GM12878 (cell line): Measurements from ENCODE around the gene DCBLD1. TPM values are rescaled to one million over a fixed set of nuclear protein-coding genes. Genes with fewer than 3 reads are reported as not detected.

Experiments used
- ATAC-seq: fragments of 200-7000 bp; cut with Tn5 transposase; 3 replicates; pipeline ENCODE4 v1.9.1; 2020; ENCODE audit warnings: mild to moderate bottlenecking, moderate library complexity
- BruUV-seq: library from RNA; stranded (reverse); fragments of 400-500 nt; replicated peaks from 2 replicates; lab custom pipeline; 2021; lab: Mats Ljungman, UMichigan
- CTCF ChIA-PET: fragments of 300-600 bp; sonication (Branson Sonifier 250); formaldehyde crosslinking; extraction: SDS; loops from one replicate; lab custom pipeline; 2021; ENCODE audit warnings: inconsistent platforms; lab: Yijun Ruan, JAX
- POLR2A ChIA-PET: fragments of 350-600 bp; formaldehyde crosslinking; extraction: SDS; loops from one replicate; lab custom pipeline; 2021; ENCODE audit warnings: inconsistent platforms; lab: Charles Lee
- RAD21 ChIA-PET: fragments of 300-600 bp; sonication (Branson Sonifier 250); formaldehyde crosslinking; loops from one replicate; lab custom pipeline; 2023; ENCODE audit warnings: antibody characterized with exemption; ENCODE audit not compliant: unreplicated experiment; lab: Charles Lee
- SMC1A ChIA-PET: fragments of 300-600 bp; sonication (Branson Sonifier 250); formaldehyde crosslinking; loops from one replicate; lab custom pipeline; 2023; ENCODE audit not compliant: unreplicated experiment, uncharacterized antibody; lab: Charles Lee
- DNase-seq: peaks from one replicate; pipeline ENCODE4 v3.0.0-alpha.2; 2011; ENCODE audit warnings: low read depth, low spot score
- FAIRE-seq: peaks from 3 replicates; lab custom pipeline; 2011; peaks lifted over from hg19 to GRCh38; lab: Jason Lieb, UNC
- H2AFZ ChIP-seq: 2 replicates; pipeline ENCODE4 v1.6.0; 2011; ENCODE audit warnings: low read depth, low read length, control low read depth; ENCODE audit not compliant: control insufficient read depth
- H3K27ac ChIP-seq: 2 replicates; pipeline ENCODE4 v1.5.1; 2011; ENCODE audit warnings: control low read depth; ENCODE audit not compliant: control insufficient read depth, insufficient read depth
- H3K27me3 ChIP-seq, 2 experiments: replicated peaks in 1 of 2; 2 replicates each; pipeline versions ENCODE4 v1.6.0 to v1.6.1; 2011; ENCODE audit warnings: low read length in 1 of 2; ENCODE audit not compliant: control insufficient read depth in 2 of 2, insufficient read depth in 2 of 2
- H3K36me3 ChIP-seq, 2 experiments: 2 replicates each; pipeline ENCODE4 v1.5.1; 2011; ENCODE audit warnings: low read length in 1 of 2; ENCODE audit not compliant: control insufficient read depth in 2 of 2, insufficient read depth in 2 of 2
- H3K4me1 ChIP-seq: 2 replicates; pipeline ENCODE4 v1.6.1; 2011; ENCODE audit warnings: mild to moderate bottlenecking, low read length, moderate library complexity, mixed read lengths; ENCODE audit not compliant: control insufficient read depth, insufficient read depth
- H3K4me2 ChIP-seq: 2 replicates; pipeline ENCODE4 v1.6.0; 2011; ENCODE audit warnings: control low read depth; ENCODE audit not compliant: control insufficient read depth, insufficient read depth
- H3K4me3 ChIP-seq: fragments of 200-600 bp; sonication (generic); 2 replicates; pipeline ENCODE4 v1.5.1; 2016
- H3K79me2 ChIP-seq: 2 replicates; pipeline ENCODE4 v1.6.0; 2011; ENCODE audit warnings: low read length; ENCODE audit not compliant: control insufficient read depth, insufficient read depth
- H3K9ac ChIP-seq: 2 replicates; pipeline ENCODE4 v1.8.0; 2011; ENCODE audit warnings: low read length, control low read depth, mixed read lengths; ENCODE audit not compliant: control insufficient read depth, insufficient read depth
- H3K9me3 ChIP-seq: replicated peaks from 3 replicates; pipeline ENCODE4 v1.5.1; 2011; ENCODE audit warnings: mild to moderate bottlenecking, low read length; ENCODE audit not compliant: control insufficient read depth, insufficient read depth
- H4K20me1 ChIP-seq: 2 replicates; pipeline ENCODE4 v1.6.0; 2011; ENCODE audit not compliant: control insufficient read depth, insufficient read depth
- ETV6 ChIP-seq, 2 experiments: fragments of 450-650 bp in 1 of 2; IDR thresholded peaks in 1 of 2; conservative IDR thresholded peaks in 1 of 2; 2 replicates each; pipeline ENCODE4 v1.6.1; 2014; ENCODE audit warnings: antibody characterized with exemption in 1 of 2, borderline replicate concordance in 1 of 2, low read depth in 1 of 2, mild to moderate bottlenecking in 1 of 2, moderate library complexity in 1 of 2
- JUNB ChIP-seq: IDR thresholded peaks from 2 replicates; pipeline ENCODE4 v1.6.1; 2016; ENCODE audit warnings: antibody characterized with exemption, mild to moderate bottlenecking
- NFXL1 ChIP-seq: fragments of 450-650 bp; IDR thresholded peaks from 2 replicates; pipeline ENCODE4 v1.6.1; 2017; ENCODE audit warnings: antibody characterized with exemption, mild to moderate bottlenecking, borderline replicate concordance
- PAX5 ChIP-seq: IDR thresholded peaks from 2 replicates; pipeline ENCODE4 v1.6.1; 2011; ENCODE audit warnings: low read depth, low read length, borderline replicate concordance
- SPI1 ChIP-seq: IDR thresholded peaks from 2 replicates; pipeline ENCODE4 v1.6.1; 2011; ENCODE audit warnings: low read depth, mild to moderate bottlenecking, low read length, moderate library complexity, borderline replicate concordance; ENCODE audit not compliant: insufficient read depth
- TBL1XR1 ChIP-seq: IDR thresholded peaks from 2 replicates; pipeline ENCODE4 v1.6.1; 2012; ENCODE audit warnings: low read depth, low read length, improper control_type of control experiment
- TCF3 ChIP-seq: IDR thresholded peaks from 2 replicates; pipeline ENCODE4 v1.6.1; 2012; ENCODE audit warnings: low read depth, mild to moderate bottlenecking, low read length, borderline replicate concordance; ENCODE audit not compliant: insufficient read depth
- ZNF274 ChIP-seq: IDR thresholded peaks from one replicate; pipeline ENCODE4 v1.8.0; 2011; ENCODE audit not compliant: insufficient read length, insufficient read depth
- ZSCAN29 ChIP-seq: fragments of 450-650 bp; IDR thresholded peaks from 2 replicates; pipeline ENCODE4 v1.6.1; 2017; ENCODE audit warnings: mild to moderate bottlenecking, moderate library complexity
- WGBS: methylation state at CpG from one replicate; pipeline ENCODE4 v1.1.6; 2016; ENCODE audit warnings: low lambda C conversion rate; ENCODE audit not compliant: insufficient replicate concordance, insufficient coverage; ENCODE audit errors: missing lambda C conversion rate; 5-methylcytosine and 5-hydroxymethylcytosine counted together
- in situ Hi-C: fragments of 300-500 bp; cut with MboI; formaldehyde crosslinking; loops from 9 replicates; pipeline ENCODE4 v1.14.3; 2018; ENCODE audit warnings: mixed read lengths
- intact Hi-C: fragments of 100-400 bp; cut with micrococcal nuclease; formaldehyde crosslinking; loops from one replicate; pipeline ENCODE4 v1.14.2; 2022; ENCODE audit not compliant: unreplicated experiment
- polyA plus RNA-seq, 11 experiments: library from polyadenylated mRNA; depleted of rRNA in 4 of 11; unstranded in 6 of 11; stranded (reverse) in 5 of 11; fragments of >200 nt; fragmentation: Nextera tagmentation in 4 of 11; fragmentation: Illumina TruSeq in 1 of 11; extraction: Ambion mirVana in 4 of 11; extraction: Trizol in 1 of 11; gene quantifications; 1 replicate in 1 of 11; 2 replicates in 10 of 11; pipeline versions ENCODE4 v1.2.1 to v1.2.3, GENCODE V29; 2011 to 2016; ENCODE audit warnings: inconsistent platforms in 2 of 11, missing spikeins in 2 of 11, low read depth in 1 of 11
- total RNA-seq, 4 experiments: library from RNA; depleted of rRNA in 3 of 4; stranded (reverse); fragments of >200 nt in 3 of 4; fragmentation: Illumina TruSeq in 1 of 4; extraction: Trizol in 1 of 4; gene quantifications; 2 replicates each; pipeline versions ENCODE4 v1.2.1 to v1.2.3, GENCODE V29; 2013 to 2021
- TF ChIP-seq, protein P1 (sequence below): IDR thresholded peaks from 2 replicates; pipeline ENCODE4 v1.6.1; 2012; ENCODE audit warnings: low read length, inconsistent platforms
- TF ChIP-seq, protein P2 (sequence below): IDR thresholded peaks from 2 replicates; pipeline ENCODE4 v1.6.1; 2011; ENCODE audit warnings: borderline replicate concordance, low read depth, mild to moderate bottlenecking, moderate library complexity, mixed read lengths, low read length; ENCODE audit not compliant: insufficient read depth; ENCODE audit errors: extremely low read length

Gene DCBLD1
- total and polyA plus RNA-seq, 10 of the 15 experiments (the other 5 are each of a cell fraction or from before 2014, with no cell fraction given) = 0.92 to 9.2 (median 8.3) TPM

DNA sequence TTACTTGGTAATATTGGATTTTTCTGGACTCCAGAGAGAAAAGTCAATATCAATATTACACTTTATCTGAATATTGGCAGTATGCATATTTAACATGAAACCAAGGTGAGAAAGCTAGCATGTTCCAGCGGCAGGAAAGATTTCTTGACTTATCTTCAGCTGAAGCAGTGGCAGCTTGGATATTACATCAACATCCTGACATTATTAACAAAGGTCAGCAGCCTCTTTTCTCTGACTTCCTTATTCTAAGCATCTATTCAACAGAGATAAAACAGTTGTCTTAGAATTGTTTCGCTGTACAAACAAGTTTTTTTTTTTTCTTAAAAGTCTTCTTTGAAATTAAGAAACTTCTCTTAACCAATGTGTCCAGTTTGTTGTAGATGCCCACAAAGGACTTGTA, 11.8 kb downstream of the DCBLD1 start:
- RAD21 ChIA-PET = interaction anchor here (1.6 to 3.1 kb wide), 2 partner anchors 12 to 57 kb away, joined by 5 to 14 read pairs; partner anchors contain the start of gene DCBLD1
- whole genome bisulfite sequencing = 95% methylated on average over 2 of the region's 2 CpGs
- Histone ChIP-seq H4K20me1 (no peaks in the 10 kb centered on the region), H3K27ac (no peak overlapping the region), H3K4me2 (peak overlapping the region; percentile 21), H3K36me3 (no peaks in the 10 kb centered on the region), H3K4me3 (0 out of 2 replicates have a peak overlapping the region, but pooled peaks have one; percentile 5), H3K27me3 (no peaks in the 10 kb centered on the region), H3K4me1 (peaks cover 10% of the 10 kb centered on the region), H3K9ac (no peak overlapping the region), H3K9me3 (no peaks in the 10 kb centered on the region; the same call in 2 of the 3 replicates), H3K79me2 (no peaks in the 10 kb centered on the region; the same call in 1 of the 2 replicates), H2AFZ (peak overlapping the region; percentile 79)
- intact Hi-C loops = loop anchor here (1.0 kb wide), 1 partner anchor 11 kb away; no protein-coding TSS in a partner anchor
- CTCF ChIA-PET = interaction anchor here (0.7 to 2.0 kb wide), 9 partner anchors 8 to 1414 kb away, joined by 3 to 9 read pairs (median 4); partner anchors contain the start of gene DCBLD1
- SMC1A ChIA-PET = interaction anchor here (0.7 to 6.9 kb wide), 4 partner anchors 9 to 75 kb away, joined by 4 to 76 read pairs (median 12); no protein-coding TSS in a partner anchor
- TF ChIP-seq SPI1 (0 out of 2 replicates have a peak, but pooled peaks have one; percentile 8), NFXL1 (no peak)
- POLR2A ChIA-PET = interaction anchor here (0.8 to 1.7 kb wide), 4 partner anchors 9 to 110 kb away, joined by 3 to 10 read pairs (median 4); partner anchors contain the start of genes DCBLD1 and GOPC
- no TSS peak for BruUV-seq
- DNase-seq (no peak), FAIRE-seq (no peak), ATAC-seq (peak; percentile 49)
- in situ Hi-C loops = no loop called here

DNA sequence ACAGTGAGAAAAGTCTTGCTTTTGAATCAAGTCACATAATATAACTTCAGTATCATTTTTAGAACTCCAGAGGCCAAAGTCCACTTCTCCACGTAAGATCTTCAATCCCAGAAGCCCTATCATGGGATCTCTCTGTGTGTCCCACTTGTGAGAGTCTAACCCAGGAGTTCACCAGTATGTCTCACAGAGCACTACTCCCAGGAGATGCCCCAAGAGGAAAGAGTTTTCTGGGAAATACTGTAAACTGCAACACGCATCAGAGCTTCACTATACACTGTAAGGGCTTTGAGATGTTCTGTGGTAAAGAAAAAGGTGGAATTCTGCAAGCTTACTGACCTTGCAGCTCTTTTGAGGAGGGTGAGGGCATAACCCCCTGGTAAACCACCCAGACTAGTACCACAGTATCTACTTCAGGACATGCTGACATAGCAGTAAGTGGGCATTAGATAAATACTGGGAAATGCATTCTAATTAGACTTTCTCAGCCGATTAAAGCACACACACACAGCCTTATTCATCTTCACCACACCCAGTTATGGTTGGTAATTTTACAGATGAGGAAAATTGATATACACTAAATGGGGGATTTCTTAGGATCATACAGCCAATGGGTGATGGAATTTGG, 12.3 kb downstream of the DCBLD1 start:
- peak; percentile 7; the same call in 2 of the 3 replicates for ATAC-seq
- POLR2A ChIA-PET = interaction anchor here (0.8 to 1.7 kb wide), 4 partner anchors 9 to 109 kb away, joined by 3 to 10 read pairs (median 4); partner anchors contain the start of genes DCBLD1 and GOPC
- Histone ChIP-seq H3K9me3 (no peaks in the 10 kb centered on the region; the same call in 2 of the 3 replicates), H3K4me3 (0 out of 2 replicates have a peak overlapping the region, but pooled peaks have one; percentile 5), H3K4me2 (peak overlapping the region; percentile 21), H3K27ac (no peak overlapping the region; the same call in 1 of the 2 replicates), H3K4me1 (peaks cover 10% of the 10 kb centered on the region), H3K79me2 (no peaks in the 10 kb centered on the region; the same call in 1 of the 2 replicates), H3K27me3 (no peaks in the 10 kb centered on the region), H3K36me3 (no peaks in the 10 kb centered on the region), H2AFZ (peak overlapping the region; percentile 79), H3K9ac (no peak overlapping the region), H4K20me1 (no peaks in the 10 kb centered on the region)
- SMC1A ChIA-PET = interaction anchor here (0.7 to 6.9 kb wide), 4 partner anchors 10 to 74 kb away, joined by 4 to 76 read pairs (median 12); no protein-coding TSS in a partner anchor
- no peak for DNase-seq
- no peak for FAIRE-seq
- 35% methylated on average over 3 of the region's 3 CpGs for WGBS
- in situ Hi-C loops = no loop called here
- BruUV-seq = no TSS peak
- CTCF ChIA-PET = interaction anchor here (0.6 to 2.0 kb wide), 8 partner anchors 9 to 1413 kb away, joined by 3 to 9 read pairs (median 4); partner anchors contain the start of gene DCBLD1
- intact Hi-C loops = loop anchor here (1.0 kb wide), 1 partner anchor 12 kb away; no protein-coding TSS in a partner anchor
- RAD21 ChIA-PET = interaction anchor here (1.8 to 3.1 kb wide), 2 partner anchors 13 kb away, joined by 5 to 14 read pairs; partner anchors contain the start of gene DCBLD1
- TF ChIP-seq, protein P1, sequence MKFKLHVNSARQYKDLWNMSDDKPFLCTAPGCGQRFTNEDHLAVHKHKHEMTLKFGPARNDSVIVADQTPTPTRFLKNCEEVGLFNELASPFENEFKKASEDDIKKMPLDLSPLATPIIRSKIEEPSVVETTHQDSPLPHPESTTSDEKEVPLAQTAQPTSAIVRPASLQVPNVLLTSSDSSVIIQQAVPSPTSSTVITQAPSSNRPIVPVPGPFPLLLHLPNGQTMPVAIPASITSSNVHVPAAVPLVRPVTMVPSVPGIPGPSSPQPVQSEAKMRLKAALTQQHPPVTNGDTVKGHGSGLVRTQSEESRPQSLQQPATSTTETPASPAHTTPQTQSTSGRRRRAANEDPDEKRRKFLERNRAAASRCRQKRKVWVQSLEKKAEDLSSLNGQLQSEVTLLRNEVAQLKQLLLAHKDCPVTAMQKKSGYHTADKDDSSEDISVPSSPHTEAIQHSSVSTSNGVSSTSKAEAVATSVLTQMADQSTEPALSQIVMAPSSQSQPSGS = no peak
- no peak for TF ChIP-seq JUNB
- no peak for TF ChIP-seq PAX5
- TF ChIP-seq TCF3 = no peak
- TF ChIP-seq, protein P2, sequence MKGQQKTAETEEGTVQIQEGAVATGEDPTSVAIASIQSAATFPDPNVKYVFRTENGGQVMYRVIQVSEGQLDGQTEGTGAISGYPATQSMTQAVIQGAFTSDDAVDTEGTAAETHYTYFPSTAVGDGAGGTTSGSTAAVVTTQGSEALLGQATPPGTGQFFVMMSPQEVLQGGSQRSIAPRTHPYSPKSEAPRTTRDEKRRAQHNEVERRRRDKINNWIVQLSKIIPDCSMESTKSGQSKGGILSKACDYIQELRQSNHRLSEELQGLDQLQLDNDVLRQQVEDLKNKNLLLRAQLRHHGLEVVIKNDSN = no peak
- no peak for TF ChIP-seq ZSCAN29
- no peak for TF ChIP-seq ETV6 (conservative IDR thresholded peaks at IDR 0.05 in 1 of 2, IDR thresholded peaks at IDR 0.05 in 1 of 2; ENCODE audit: borderline replicate concordance in 1 of 2, low read depth in 1 of 2)
- TF ChIP-seq TBL1XR1 = no peak
- TF ChIP-seq ZNF274 = no peak
